ENCODE results near the gene SDR42E2. TPM values are rescaled to one million over a fixed set of nuclear protein-coding genes. Genes with fewer than 3 reads are reported as not detected.

The SDR42E2 gene
- total RNA-seq, 4 donors from 2014 or later, result not detected

DNA sequence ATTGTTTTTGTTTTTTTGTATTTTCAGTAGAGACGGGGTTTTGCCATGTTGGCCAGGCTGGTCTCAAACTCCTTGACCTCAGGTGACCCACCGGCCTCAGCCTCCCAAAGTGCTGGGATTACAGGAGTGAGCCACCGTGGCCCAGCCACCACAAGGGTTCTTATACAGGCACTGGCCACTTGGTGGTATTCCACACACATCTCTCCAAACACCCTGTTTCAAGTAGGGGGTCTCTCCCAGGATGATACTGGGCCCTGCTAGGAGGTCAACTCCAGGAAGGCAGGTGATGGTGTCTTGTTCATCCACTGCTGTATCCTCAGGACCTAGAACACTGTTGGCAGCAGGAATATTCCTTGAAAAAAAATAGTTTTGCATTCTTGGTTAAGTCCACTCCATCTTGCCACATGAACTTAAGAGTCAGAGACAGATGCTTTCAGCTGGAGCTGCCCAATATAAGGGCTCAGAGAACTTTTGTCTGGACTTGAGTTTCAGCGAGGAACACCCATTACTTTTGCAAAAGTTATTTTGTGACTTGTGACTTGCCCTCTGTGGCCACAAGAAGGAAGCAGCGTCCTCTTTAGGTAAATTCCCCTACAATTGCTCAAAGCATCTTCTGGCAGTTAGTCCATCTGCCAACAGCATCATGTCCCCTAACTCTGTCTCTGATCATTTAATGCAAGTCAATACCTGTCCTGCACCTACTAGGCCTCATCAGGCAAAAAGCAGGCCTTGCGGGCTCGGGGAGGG lies 36.4 kb downstream of the SDR42E2 start:
- no peaks in the 10 kb centered on the region for H3K36me3 ChIP-seq
- TF ChIP-seq CTCF (IDR thresholded peaks at IDR 0.05) (no peak), EP300 (IDR thresholded peaks at IDR 0.05) (no peak), POLR2AphosphoS5 (IDR thresholded peaks at IDR 0.05) (no peak), POLR2A (IDR thresholded peaks at IDR 0.05; ENCODE audit: low read depth) (no peak)
- WGBS, result 76% methylated on average over 6 of the region's 7 CpGs
- no peaks in the 10 kb centered on the region for H3K27me3 ChIP-seq
- peaks cover 5 to 28% (median 26%) of the 10 kb centered on the region in 4 donors for H3K4me1 ChIP-seq
- peak overlapping the region; percentile 77 to 85 (median 83) for H3K27ac ChIP-seq (replicated peaks in 1 of 4)
- intact Hi-C loops (cut with DNase I), result loop anchor here (2.0 kb wide), 1 partner anchor 98 kb away; the partner anchor contains the start of gene POLR3E
- no peak for DNase-seq (ENCODE audit: extremely low spot score)
- H3K9me3 ChIP-seq, result no peaks in the 10 kb centered on the region
- no peak overlapping the region for H3K4me3 ChIP-seq

GRCh38 chr16:22202261-22202637 lies 39.9 kb downstream of the SDR42E2 start:
- Histone ChIP-seq H3K27me3 (no peaks in the 10 kb centered on the region), H3K9me3 (no peaks in the 10 kb centered on the region), H3K4me3 (no peak overlapping the region), H3K27ac (replicated peaks in 1 of 4) (no peak overlapping the region), H3K4me1 (peaks cover 14 to 28% (median 27%) of the 10 kb centered on the region in 4 donors), H3K36me3 (no peaks in the 10 kb centered on the region)
- no peak for DNase-seq (ENCODE audit: extremely low spot score)
- over 99% methylated on average over 6 of the region's 6 CpGs for WGBS
- intact Hi-C loops (cut with DNase I), result loop anchor here (10.0 kb wide), 1 partner anchor 173 kb away; the partner anchor contains the start of gene CDR2
- no peak for TF ChIP-seq CTCF (IDR thresholded peaks at IDR 0.05)
- no peak for TF ChIP-seq POLR2AphosphoS5 (IDR thresholded peaks at IDR 0.05)
- TF ChIP-seq POLR2A (IDR thresholded peaks at IDR 0.05; ENCODE audit: low read depth), result no peak
- TF ChIP-seq EP300 (IDR thresholded peaks at IDR 0.05), result no peak

DNA sequence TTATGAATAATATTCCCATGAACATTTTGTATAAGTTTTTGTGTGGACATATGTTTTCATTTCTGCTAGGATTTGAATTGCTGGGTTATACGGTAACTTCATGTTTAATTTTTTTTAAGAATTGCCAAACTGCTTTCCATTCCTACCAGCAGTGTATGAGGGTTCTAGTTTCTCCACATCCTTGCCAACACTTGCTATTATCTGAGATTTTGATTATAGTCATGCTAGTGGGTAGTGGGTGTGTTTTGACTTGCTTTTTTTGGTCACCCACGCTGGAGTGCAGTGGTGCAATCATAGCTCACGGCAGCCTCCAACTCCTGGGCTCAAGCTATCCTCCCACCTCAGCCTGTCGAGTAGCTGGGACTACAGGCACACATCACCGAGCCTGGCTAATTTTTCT lies 40.8 kb downstream of the SDR42E2 start:
- 94% methylated on average over 5 of the region's 5 CpGs for WGBS

GRCh38 chr16:22204091-22204655 lies 41.9 kb downstream of the SDR42E2 start:
- intact Hi-C loops (cut with DNase I), result loop anchor here (10.0 kb wide), 1 partner anchor 171 kb away; the partner anchor contains the start of gene CDR2
- no peaks in the 10 kb centered on the region for H3K27me3 ChIP-seq
- no peak for DNase-seq (ENCODE audit: extremely low spot score)
- TF ChIP-seq POLR2AphosphoS5 (IDR thresholded peaks at IDR 0.05) (no peak), EP300 (IDR thresholded peaks at IDR 0.05) (no peak), CTCF (IDR thresholded peaks at IDR 0.05) (no peak), POLR2A (IDR thresholded peaks at IDR 0.05; ENCODE audit: low read depth) (no peak)
- no peaks in the 10 kb centered on the region for H3K36me3 ChIP-seq
- no peak overlapping the region for H3K27ac ChIP-seq (replicated peaks in 1 of 4)
- WGBS, result 100% methylated on average over 2 of the region's 2 CpGs
- H3K4me3 ChIP-seq, result no peak overlapping the region
- no peaks in the 10 kb centered on the region for H3K9me3 ChIP-seq
- peaks cover 23 to 45% (median 42%) of the 10 kb centered on the region in 4 donors for H3K4me1 ChIP-seq

More for the DNA sequence above, 40.8 kb downstream of the SDR42E2 start:
- TF ChIP-seq CTCF (IDR thresholded peaks at IDR 0.05), result no peak
- no peak for TF ChIP-seq POLR2A (IDR thresholded peaks at IDR 0.05; ENCODE audit: low read depth)
- no peak for TF ChIP-seq EP300 (IDR thresholded peaks at IDR 0.05)
- no peak for TF ChIP-seq POLR2AphosphoS5 (IDR thresholded peaks at IDR 0.05)
- no peak for DNase-seq (ENCODE audit: extremely low spot score)
- H3K4me3 ChIP-seq, result no peak overlapping the region
- no peaks in the 10 kb centered on the region for H3K27me3 ChIP-seq
- H3K4me1 ChIP-seq, result peaks cover 22 to 37% (median 35%) of the 10 kb centered on the region in 4 donors
- no peak overlapping the region for H3K27ac ChIP-seq (replicated peaks in 1 of 4)
- H3K9me3 ChIP-seq, result no peaks in the 10 kb centered on the region
- intact Hi-C loops (cut with DNase I), result loop anchor here (10.0 kb wide), 1 partner anchor 172 kb away; the partner anchor contains the start of gene CDR2
- H3K36me3 ChIP-seq, result no peaks in the 10 kb centered on the region

Measured in esophagus muscularis mucosa (tissue), 4 donors.